HuH-7.5 (cell line): ENCODE data around the gene TXLNG.
"Not testable (repeated sequence)": the region's sequence is repeated elsewhere in the genome, so short reads cannot be mapped to it uniquely, and the experiment has no call there.

Experiments used
- DNase-seq: peaks from one replicate; pipeline ENCODE4 v3.0.0; 2011; ENCODE audit warnings: low spot score

Gene TXLNG

DNA sequence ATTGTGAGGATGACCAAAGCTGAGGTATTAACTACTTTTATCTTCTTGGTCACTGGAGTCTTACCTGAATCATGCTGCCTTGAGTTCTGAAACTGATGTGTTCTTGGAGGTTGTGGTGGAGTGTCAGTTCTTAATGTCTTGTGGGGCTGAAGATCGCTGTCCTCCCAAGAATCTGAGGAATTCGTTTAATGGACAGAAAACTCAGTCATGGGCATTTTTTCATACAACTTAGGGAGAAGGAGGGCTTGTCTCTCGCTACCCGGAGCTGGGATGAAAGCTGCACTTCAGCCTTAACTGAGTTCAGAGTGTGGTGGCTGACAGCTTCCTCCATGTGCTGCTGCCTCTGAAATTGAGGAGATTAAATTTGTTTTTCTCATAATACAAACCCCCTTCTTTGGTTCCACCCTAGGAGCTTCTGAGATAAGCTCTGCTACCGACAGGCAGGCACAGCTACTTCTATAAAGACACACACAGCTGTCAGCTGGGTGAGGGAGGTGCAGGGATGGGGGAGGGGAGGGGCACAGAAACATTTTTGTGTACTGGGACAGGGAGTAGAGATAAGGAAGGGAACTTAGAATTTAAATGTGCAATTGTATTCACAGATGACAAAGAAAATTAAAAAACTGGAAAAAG is 53.1 kb downstream of the TXLNG start:
- no peak for DNase-seq

DNA sequence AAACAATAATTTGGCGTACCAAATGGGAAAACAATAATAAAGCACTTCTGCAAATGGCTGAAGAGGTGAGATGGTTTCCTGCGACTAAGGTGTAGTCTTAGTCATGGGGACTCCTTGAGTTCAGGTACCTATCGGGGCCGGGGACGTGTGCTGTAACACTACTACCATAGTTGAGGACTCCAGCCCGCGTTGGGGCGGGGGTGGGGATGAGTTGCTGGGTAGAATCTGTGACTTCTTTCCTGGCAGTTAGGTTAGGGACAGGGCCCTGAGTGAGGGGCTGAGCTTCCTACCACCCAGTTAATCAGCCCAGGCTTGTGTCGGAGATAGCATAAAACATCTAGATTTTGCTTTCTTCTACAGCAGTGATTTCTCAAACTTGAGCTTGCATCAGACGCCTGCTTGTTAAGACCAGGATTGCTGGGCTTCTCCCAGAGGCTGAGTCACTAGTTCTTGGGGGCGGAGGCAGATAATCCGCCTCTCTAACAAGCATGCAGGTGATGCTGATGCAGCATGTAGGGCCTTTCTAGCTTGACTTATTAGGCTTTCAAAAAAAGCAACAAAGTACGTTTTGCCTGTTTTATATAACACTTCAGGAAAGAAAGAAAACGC is 53.7 kb downstream of the TXLNG start:
- DNase-seq = no peak

DNA sequence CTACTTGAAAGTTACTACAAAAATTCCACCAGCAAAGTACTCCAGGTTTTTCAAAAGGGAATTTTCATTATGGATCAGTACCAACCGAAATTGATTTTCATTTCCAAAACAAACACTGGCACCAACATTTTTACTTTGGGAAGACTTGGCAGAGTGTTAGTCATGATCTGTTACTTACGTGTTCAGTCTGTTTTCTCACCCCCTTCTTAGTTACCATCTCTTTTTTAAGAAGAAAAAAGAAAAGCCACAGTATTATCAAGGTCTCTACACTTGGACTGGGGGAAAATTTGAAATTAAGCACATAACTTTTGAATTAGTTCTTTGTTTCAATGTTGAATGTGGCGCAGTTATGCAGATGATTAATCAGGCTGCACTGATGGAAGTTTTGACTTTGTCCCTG is 56.4 kb downstream of the TXLNG start:
- DNase-seq = no peak

DNA sequence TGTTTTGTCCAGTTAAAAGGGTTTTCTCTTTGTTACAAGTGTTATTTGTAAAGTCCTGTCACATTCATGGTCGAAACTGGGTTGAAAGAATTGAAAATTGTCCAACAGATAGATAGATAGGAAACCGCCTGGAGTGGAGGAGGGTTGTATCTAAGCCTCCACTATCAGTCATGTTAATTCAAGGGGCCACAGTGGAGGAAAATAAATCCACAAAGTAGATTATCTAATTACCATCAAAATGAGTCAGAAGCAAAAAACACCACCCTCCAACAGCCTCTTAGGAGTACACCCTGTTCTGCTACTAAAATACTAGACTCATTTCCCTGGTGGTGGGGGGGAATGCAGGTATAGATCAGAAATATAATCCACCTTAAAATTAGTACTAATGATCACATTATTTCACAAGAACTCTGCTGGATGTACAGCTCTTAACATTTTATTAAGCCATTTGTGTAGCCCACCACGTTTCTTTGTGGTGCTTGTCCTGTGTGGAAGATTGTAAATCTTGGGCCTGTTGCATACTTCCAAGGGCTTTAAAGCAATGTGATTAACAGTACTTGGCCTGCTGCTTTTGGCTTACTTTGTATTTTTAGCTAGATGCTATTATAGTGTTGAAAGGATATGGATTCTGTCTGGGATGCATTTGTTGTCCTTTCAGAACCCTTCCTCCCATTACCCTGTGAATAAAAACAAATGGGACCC is 57.1 kb downstream of the TXLNG start:
- no peak for DNase-seq

DNA sequence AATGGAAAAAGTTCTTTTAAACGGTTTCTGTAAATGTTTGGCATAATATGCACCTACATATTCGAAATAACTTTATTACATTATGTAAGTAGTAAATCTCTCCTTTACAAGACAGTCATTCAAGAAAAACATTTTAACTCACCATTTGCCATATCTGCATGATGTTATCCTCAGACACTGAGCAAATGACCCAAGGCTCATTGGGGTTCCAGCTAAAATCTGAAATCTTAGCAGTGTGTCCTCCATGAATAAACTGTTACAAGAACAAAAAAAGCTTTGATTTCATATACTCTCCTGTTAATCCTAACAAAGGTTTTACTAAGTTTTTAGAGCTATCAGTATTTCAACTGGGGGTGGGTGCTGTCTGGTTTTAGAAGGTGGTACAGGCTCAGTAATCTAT is 59.4 kb downstream of the TXLNG start:
- no peak for DNase-seq

DNA sequence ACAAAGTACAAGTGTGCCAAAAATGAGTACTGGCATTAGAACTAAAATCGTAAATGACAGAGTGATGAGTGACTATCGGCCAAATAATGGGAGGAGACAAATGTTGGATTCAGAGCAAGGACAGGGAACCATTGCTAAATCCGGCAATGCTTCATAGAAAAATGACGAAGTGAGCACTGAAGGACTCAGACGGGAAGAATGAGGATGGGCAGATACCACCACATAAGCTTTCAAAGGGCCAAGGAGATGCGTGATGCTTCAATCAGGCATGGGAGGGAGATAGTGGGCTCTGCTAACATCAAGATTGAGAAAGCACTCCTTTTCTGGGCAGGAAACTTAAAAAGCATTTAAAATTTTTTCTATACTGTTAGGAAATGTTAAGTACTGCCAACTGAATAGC is 62.3 kb downstream of the TXLNG start:
- DNase-seq = no peak

GRCh38 chrX:16851421-16851820 is 65.2 kb downstream of the TXLNG start:
- DNase-seq = no peak

DNA sequence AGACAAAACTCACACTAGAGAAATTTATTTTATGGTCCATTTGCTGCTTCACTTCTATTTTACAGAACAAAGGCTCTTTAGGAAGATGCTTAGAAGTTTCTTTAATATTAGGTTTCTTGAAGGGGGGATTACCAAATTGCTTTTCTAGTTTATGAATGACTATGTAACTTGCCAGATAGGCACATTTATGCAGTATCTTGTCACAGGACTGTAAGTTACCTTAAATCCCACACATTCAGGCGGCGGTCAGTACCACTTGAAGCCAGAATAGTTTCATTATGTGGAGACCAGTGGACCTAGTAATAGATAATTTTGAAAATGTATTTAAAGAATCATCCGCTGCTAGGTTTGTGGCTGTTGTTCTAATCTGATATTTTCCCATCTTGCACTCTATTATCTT is 65.6 kb downstream of the TXLNG start:
- DNase-seq = no peak

DNA sequence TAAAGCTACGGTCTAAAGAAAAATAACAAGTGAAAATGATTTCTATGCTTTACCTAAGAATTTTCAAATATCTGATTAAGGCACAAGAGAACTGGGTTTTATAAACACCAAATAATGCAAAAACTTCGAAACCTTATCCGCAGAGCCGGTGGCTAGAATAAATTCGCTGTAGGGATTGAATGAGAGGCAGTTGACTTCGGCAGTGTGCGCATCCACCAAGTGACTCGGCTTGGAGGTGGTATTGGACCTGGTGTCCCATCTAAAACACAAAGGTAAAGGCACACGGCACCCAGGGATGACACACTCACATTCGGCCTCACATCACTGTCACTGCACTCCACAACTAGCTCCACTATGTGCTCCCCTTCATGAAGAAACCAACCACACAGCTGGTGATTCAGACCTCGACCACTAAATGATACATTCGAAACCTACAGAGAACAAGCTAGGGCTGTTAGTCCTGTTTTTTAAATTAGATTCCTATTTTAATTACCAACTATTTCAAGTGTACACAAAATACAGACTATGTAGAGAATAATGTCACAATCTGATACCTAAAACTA is 66.4 kb downstream of the TXLNG start:
- DNase-seq = no peak

DNA sequence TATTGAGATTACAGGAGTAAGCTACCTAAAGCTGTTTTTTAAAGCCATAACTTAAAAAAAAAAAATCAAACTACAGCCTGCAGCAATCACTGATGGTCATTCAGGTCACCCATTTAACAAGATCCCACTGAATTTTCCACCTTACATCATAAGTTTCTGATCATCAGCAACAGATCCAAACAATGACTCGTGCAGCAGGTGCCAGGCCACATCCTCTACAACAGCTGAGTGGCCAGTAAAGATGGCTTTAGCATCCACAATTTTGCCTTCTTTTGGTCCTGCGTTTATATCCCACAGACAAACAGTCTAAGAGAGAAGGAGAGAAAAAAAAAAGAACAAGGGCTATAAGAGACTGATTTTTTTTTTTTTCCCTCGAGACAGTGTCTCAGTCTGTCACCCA is 67.3 kb downstream of the TXLNG start:
- DNase-seq = no peak

DNA sequence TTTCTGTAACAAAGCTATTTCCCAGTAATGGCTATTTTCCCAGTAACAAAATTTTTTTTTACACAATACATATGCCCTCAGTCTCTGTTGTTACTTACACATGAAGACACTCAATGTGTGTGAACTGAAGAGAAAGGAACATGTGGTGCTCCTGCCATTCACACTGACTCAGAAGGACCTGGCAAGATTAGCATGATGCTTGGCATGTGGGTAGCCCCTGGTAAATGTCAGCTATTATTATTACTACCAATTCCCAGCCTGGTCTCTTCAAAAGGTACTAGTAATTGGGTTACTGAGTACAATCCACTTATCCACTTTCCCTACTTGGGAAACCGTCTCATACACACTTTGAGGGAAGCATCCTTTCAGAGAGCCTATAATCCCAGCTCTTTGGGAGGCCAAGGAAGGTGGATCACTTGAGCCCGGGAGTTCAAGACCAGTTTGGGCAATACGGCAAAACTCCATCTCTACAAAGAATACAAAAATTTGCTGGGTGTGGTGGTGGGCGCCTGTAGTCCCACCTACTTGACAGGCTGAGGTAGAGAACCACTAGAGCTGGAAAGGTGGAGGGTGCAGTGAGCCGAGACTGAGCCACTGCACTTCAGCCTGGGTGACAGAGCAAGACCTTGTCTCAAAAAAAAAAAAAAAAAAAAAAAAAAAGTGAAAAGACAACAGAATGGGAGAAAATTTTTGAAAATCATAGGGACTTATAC is 69.3 kb downstream of the TXLNG start:
- DNase-seq = no peak

DNA sequence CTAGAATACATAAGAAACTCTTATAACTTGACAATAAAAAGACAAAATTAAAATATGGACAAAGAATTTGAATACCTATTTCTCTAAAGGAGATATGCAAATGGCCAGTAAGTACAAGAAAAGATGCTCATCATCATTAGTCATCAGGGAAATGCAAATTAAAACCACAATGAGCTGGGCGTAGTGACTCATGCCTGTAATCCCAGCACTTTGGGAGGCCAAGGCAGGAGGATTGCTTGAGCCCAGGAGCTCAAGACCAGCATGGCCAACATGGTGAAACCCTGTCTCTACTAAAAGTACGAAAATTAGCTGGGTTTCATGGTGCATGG is 69.8 kb downstream of the TXLNG start:
- DNase-seq = not testable (repeated sequence)

DNA sequence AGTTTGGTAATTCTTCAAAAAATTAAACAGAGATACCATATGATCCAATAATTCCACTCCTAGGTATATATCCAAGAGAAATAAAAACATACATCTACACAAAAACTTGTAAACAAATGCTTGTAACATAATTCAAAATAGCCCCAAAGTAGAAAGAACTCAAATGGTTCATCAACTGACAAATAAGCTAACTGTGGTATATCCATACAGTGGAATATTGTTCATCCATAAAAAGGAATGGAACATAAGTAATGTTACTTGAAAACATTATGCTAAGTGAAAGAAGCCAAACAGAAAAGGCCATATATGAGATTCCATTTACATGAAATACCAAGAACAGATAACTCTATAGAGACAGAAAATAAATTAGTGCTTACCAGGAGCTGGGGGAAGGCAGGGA is 70.5 kb downstream of the TXLNG start:
- no peak for DNase-seq

GRCh38 chrX:16862829-16863228 is 76.6 kb downstream of the TXLNG start:
- DNase-seq = no peak

DNA sequence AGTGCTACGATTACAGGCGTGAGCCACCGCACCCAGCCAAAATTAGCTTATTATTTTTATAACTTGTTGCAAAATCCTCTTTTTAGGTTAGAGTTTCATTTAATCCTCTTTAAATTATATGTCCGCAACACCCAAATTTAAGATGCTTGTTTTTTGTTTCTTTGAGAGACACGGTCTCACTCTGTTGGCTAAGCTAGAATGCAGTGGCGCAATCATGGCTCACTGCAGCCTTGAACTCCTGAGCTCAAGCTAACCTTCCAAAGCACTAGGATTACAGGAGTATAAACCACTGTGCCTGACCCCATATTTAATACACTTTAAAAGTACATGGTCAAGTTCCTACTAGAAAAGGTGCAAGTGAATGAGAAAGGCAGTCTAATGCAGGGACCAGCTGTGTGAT is 81.7 kb downstream of the TXLNG start:
- DNase-seq = no peak

- DNase-seq = no peak
Observed at GRCh38 chrX:16868920-16869319, 82.7 kb downstream of the TXLNG start.

- no peak for DNase-seq
Observed at GRCh38 chrX:16869393-16870094, 83.3 kb downstream of the TXLNG start.

GRCh38 chrX:16870095-16870861 is 84.0 kb downstream of the TXLNG start, which contains the start of gene RBBP7:
RBBP7 (minus strand) TSS chrX:16870362; CDS start chrX:16870053, 309 bp downstream.
- DNase-seq = peak; percentile 43

DNA sequence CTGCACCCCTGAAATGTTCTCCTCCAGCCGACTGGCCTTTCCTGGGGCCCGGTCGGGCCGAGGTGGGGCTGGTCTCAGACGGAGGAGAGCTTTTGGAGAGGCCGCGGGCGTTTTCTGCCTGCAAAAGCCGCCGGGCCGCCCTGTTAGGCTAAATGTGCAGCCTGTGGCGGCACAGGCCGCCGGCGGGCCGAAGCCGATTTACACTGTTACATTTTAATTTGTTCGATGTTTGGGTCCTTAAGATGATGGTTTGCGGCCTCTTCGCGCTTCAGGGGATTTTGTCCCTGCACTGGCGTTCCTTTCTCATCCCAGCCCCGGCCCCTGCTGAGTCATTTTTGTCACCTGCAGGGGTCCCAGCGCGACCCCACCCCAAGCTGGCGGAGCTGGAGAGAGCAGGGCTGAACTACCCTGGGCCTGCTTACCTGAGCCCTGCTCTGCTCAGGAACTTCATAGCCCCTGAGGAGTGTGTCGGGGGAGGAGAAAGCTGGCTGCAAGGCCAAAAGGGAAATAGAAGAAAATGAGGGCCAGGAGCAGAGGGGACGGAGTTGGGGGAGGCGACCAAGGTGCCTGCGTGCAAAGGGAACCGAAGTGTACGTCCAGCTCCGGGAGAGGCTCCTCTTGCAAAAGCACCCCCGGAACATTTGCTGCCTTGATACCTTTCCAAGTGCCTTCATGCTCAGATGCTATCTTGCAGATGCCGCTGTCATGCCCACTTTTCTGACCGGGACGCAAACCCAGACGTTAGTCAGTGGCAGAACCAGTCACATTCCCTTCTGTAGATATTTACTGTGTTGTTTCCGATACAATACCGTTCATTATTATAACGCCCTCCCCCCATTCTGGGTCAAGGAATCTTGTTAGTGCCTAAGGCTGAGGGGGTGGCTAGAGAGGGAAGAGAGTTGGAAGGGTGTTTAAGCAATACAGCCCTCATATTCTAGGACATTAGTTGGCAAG is 84.9 kb downstream of the TXLNG start:
- DNase-seq = no peak

- DNase-seq = no peak
Observed at GRCh38 chrX:16873106-16873505, 86.8 kb downstream of the TXLNG start.
